GM21576 (cell line): ENCODE data around the gene PGAP2.
A peak's percentile ranks its signal among the peaks of the same experiment; 100 is the strongest.
"Not testable (repeated sequence)": the region's sequence is repeated elsewhere in the genome, so short reads cannot be mapped to it uniquely, and the experiment has no call there.

ENCODE experiments used
- ATAC-seq: cut with Tn5 transposase; IDR thresholded peaks from one replicate; pipeline ENCODE4 v1.9.1; 2021; ENCODE audit warnings: mild to moderate bottlenecking, moderate library complexity; ENCODE audit not compliant: unreplicated experiment

The PGAP2 gene

GRCh38 chr11:3803726-3804495 is 4.4 kb upstream of the PGAP2 start:
- ATAC-seq = no peak

- ATAC-seq = peak; percentile 72
These were observed 682 bp downstream of the PGAP2 start for GRCh38 chr11:3808861-3809623.

- no peak for ATAC-seq
These were observed 1.2 kb downstream of the PGAP2 start for GRCh38 chr11:3809624-3809928.

- no peak for ATAC-seq
These were observed 2.1 kb downstream of the PGAP2 start for GRCh38 chr11:3810446-3810845.

GRCh38 chr11:3810951-3811350 is 2.6 kb downstream of the PGAP2 start:
- no peak for ATAC-seq

GRCh38 chr11:3814832-3815231 is 6.5 kb downstream of the PGAP2 start:
- not testable (repeated sequence) for ATAC-seq

- no peak for ATAC-seq
These were observed 7.5 kb downstream of the PGAP2 start for GRCh38 chr11:3815845-3816244.

GRCh38 chr11:3816673-3817072 is 8.3 kb downstream of the PGAP2 start:
- no peak for ATAC-seq

- no peak for ATAC-seq
These were observed 8.9 kb downstream of the PGAP2 start for GRCh38 chr11:3817181-3817800.

GRCh38 chr11:3820971-3821370 is 12.6 kb downstream of the PGAP2 start:
- ATAC-seq = no peak

- no peak for ATAC-seq
These were observed 14.0 kb downstream of the PGAP2 start for GRCh38 chr11:3822312-3822711.

- no peak for ATAC-seq
These were observed 14.9 kb downstream of the PGAP2 start for GRCh38 chr11:3823303-3823702.

- no peak for ATAC-seq
These were observed 15.6 kb downstream of the PGAP2 start for GRCh38 chr11:3823762-3824506.

- ATAC-seq = peak; percentile 82
These were observed 16.5 kb downstream of the PGAP2 start for GRCh38 chr11:3824714-3825472.

GRCh38 chr11:3825473-3826154 is 17.3 kb downstream of the PGAP2 start:
- ATAC-seq = no peak

GRCh38 chr11:3826721-3827120 is 18.4 kb downstream of the PGAP2 start:
- no peak for ATAC-seq

- ATAC-seq = no peak
These were observed 19.2 kb downstream of the PGAP2 start for GRCh38 chr11:3827434-3828186.

- ATAC-seq = no peak
These were observed 21.7 kb downstream of the PGAP2 start for GRCh38 chr11:3830088-3830487.

GRCh38 chr11:3830730-3831129 is 22.4 kb downstream of the PGAP2 start:
- no peak for ATAC-seq
